GM21526 (cell line): Measurements from ENCODE around the gene FNDC3A.
"Not testable (repeated sequence)": the region's sequence is repeated elsewhere in the genome, so short reads cannot be mapped to it uniquely, and the experiment has no call there.

Source experiments
- ATAC-seq: cut with Tn5 transposase; IDR thresholded peaks from one replicate; pipeline ENCODE4 v1.9.1; 2021; ENCODE audit warnings: moderate library complexity; ENCODE audit not compliant: unreplicated experiment, low FRiP score

The FNDC3A gene

DNA sequence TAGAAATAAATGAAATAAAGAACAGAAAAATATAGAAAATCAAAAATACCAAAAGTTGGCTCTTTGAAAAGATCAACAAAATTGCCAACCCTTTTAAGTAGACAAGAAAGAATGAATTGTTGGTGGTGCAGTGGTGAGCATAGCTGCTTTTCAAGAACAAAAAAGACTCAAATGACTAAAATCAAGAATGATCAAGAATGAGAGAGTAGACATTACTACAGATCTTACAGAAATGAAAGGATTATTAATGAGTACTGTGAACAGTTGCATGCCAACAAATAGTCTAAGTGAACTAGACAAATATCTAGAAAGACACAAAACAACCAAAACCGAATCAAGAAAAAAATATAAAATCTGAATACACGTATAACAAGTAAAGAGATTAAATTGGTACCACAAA lies 53.9 kb downstream of the FNDC3A start:
- ATAC-seq = no peak

DNA sequence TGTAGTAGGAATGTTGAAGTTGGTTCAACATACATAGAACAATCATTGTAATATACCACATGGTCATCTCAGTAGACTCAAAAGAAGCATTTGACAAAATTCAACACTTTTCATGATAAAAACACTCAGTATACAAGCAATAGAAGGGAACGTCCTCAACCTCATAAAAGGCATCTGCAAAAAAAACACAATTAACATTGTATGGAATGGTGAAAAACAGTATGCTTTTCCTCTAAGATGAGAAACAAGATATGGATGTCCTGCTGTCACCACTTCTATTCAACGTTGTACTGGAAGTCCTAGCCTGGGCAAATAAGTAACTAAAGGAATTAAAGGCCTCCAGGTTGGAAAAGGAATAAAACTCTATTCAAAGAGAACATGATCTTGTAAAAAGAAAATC lies 54.5 kb downstream of the FNDC3A start:
- ATAC-seq = no peak

DNA sequence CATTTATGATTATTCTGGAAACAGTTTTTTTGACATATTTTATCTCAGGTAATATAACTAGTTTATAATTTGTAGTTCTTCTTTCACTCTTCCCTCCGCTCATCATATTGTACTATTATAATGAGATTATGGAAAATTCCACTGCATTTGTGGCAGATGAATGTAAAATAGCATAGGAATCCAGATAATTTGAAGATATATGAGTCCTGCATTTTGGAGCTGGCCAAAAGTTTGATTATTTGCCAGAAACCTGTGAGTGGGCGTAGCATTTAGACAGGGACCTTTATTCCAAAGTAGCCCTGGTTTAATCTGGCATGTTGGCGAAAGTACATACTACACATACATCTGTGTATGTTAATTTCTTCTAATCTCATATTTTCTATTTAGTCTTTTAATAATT lies 65.2 kb downstream of the FNDC3A start:
- no peak for ATAC-seq

DNA sequence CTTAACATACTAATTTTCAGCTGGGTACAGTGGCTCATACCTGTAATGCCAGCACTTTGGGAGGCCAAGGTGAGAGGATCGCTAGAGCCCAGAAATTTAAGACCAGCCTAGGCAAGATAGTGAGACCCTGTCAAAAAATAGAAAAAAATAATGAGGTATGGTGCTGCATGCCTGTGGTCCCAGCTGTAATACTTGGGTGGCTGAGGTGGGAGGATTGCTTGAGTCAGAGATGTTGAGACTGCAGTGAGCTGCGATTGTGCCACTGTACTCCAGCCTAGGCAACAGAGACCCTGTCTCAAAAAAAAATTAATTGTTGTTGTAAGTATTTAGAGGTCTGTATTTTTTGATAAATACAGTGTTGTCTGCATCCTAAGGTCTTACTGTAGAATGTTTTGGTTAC lies 66.8 kb downstream of the FNDC3A start:
- ATAC-seq = no peak

DNA sequence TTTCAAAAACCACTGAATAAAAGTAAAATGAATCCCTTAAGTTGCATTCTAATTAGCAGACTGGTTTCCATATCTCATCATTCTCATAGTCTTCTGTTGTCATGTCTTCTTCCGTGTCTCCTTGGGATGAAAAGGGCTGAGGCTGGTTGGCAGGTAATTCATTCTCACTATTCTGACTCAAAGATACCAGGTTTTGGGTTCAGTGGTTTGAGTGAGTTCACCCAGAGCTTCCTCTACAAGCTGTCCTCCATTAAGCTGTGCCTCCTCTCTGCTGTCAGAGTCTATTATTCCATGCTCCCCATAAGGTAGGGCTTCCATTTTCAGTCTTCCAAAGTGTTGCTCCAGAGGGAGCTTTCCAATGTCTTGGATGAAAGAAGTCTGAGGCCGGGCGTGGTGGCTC lies 68.3 kb downstream of the FNDC3A start:
- ATAC-seq = no peak

DNA sequence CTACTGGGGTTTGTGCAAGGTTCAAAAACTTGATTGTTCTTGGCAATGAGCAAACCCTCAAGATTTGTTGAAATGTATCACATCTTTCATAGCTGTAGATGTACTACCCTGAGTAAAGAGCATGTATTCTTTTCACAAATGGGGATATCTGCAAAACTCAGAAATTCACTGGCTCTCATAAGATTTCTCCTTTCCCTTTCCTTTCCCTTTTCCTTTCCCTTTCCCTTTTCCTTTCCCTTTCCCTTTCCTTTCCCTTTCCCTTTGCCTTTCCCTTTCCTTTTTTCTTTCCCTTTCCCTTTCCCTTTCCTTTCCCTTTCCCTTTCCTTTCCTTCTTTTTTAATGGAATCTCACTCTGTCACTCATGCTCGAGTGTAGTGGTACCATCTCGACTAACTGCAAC lies 69.1 kb downstream of the FNDC3A start:
- no peak for ATAC-seq

DNA sequence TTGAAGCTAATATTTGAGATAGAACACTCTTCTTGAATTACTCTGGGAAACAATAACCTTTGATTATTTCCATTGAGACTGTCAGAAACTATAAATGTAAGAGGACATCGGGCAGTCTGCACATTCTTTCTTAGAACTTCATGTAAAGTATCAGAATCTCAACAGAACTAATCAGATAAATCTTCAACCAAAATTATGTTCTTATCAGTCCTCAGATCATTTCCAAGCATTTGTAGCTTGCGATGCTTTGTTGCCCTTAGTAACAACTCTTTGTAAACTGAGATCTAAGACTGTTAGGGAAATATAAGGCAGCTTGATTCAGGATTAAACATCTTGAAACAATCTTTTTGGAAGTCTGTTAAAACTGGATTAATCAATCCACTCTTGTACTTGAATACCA lies 70.3 kb downstream of the FNDC3A start:
- no peak for ATAC-seq

DNA sequence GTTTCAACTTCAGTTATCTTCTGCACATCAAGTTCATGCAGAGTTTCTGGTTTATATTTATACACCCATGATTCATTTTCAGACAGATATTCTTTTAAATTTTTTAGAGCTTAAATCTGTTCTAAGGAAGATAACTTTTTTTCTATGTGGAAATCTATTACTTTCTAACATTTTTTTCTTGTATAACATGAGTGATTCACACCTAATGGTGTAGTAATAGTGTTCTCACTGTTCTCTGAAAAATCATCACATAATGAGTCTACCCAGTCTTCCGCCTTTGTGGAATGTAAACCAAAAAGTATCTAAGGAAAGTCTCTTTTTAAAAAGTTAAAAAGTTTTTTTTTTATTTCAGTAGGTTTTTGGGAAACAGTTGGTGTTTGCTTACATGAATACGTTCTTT lies 70.8 kb downstream of the FNDC3A start:
- no peak for ATAC-seq

DNA sequence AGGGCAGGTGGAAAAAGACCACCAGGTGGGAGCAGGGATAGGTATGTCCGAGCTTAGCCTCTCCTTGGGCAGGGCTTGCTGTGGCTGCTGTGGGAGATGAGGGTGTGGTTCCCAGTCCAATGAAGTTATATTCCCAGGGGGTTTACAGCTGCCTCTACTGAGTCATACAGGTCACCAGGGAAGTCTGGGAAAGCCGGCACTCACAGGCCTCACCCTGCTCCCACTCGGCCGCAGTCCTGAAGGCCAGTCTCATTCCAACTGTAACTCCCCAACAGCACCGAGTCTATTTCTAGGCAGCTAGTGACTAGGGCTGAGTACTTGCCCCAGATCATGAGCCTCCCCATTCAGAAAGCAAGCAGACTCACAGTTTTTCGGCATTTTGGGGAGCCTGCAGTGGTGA lies 77.1 kb downstream of the FNDC3A start:
- ATAC-seq = no peak

DNA sequence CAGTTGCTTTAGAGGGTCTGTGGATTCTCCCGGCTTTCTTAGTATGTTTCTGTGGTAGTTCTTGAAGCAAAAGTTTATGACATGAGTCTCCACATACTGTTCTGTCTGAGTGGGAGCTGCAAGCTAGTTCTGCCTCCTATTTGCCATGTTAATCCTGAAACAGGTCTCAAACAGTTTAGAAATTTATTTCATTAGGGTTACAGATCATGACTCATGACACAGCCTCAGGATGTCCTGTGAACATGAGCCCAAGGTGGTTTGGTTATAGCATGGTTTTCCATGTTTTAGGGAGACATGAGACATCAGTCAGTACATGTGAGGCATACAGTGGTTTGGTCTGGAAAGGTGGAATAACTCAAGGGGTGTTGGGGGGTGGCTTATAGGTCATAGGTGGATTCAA lies 77.5 kb downstream of the FNDC3A start:
- ATAC-seq = no peak

DNA sequence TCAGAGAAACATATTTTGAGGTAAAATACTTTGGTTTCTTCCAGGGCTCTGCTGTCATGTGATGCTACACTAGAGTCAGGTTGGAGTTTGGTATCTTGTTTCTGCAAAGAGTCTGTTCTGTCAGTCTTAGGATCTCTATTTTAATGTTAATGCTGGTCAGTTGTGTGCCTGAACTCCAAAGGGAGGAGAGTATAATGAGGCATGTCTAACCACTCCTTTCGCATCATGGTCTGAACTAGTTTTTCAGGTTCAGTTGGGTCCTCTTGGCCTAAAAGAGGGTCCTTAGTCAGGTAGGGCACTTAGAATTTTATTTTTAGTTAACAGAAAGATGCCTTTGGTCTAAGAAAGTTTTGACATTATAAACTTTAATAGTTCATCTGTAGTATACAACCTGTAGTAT lies 78.2 kb downstream of the FNDC3A start:
- ATAC-seq = no peak

DNA sequence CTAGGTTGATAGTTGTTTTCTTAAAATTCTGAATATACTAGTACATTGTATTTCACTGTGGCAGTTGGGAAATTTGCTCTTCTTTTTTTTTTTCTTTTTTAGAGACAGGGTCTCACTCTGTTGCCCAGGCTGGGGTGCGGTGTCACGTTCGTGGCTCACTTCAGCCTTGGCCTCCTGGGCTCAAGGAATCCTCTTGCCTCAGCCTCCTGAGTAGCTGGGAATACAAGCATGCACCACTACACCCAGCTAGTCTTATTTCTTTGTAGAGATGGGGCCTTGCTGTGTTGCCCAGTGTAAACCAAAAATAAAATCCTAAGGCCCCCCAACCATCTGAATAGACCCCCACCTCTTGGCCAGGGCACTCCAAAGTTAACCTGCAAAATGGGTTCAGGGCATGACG lies 79.3 kb downstream of the FNDC3A start:
- no peak for ATAC-seq

DNA sequence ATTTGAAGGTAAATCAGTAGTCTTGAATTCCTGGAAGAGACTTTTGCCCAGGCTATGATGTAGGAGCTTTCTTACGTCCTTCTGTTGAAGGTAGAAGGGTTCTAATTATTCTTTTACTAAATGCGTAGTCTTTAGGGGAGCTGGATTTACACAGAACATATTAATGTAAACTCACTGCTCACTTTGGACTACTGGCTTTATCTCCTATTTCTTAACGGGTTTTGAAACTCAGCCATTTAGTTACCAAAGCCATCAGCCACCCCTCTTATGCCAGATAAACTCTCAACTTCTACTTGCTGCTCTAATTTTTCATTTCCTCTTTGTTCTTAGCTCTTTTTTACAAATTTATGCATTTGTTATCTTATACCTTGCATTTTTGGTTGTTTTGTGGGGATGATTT lies 81.5 kb downstream of the FNDC3A start:
- no peak for ATAC-seq

DNA sequence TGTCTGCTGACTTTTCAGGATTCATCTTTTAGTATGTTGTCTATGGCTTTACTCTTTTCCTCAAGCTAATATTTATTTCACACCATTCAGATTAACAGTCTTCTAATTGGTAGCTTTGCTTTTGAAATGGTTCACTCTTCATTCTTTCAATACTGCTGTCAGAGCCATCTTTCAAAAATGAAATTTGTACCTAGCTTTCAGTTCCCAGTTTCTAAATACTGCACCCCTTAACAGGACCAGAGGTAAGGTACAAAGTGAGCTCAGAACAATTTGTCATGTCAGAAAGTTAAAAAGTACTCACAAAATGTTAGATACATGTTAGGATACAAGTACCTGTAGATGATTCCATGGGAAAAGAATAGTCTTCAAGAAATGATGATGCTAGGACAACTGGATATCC lies 83.0 kb downstream of the FNDC3A start:
- ATAC-seq = peak; percentile 78

DNA sequence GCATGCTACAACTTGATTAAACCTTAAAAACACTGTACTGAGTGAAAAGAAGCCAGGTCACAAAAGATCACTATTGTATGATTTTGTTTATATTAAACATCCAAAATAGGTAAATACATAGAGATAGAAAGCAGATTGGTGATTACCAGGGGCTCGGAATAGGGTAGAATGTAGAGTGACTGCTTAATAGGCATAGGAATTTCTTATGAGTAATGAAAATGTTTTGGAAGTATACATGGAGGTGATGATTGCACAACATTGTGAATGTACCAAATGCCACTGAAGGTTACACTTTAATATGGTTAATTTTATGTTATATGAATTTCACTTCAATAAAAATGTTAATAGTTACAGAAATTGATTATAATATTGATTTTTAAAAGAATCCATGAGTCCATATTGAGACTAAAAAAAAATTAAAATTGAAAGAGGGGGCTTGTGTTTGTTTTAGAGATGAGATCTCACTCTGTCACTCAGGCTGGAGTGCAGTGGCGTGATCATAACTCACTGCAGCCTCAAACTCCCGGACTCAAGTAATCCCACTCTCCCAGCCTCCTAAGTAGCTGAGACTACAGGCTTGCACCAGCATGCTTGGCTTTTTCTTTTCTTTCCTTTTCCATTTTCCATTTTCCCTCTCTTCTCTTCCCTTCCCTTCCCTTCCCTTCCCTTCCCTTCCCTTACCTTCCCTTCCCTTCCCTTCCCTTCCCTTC lies 85.1 kb downstream of the FNDC3A start:
- no peak for ATAC-seq

DNA sequence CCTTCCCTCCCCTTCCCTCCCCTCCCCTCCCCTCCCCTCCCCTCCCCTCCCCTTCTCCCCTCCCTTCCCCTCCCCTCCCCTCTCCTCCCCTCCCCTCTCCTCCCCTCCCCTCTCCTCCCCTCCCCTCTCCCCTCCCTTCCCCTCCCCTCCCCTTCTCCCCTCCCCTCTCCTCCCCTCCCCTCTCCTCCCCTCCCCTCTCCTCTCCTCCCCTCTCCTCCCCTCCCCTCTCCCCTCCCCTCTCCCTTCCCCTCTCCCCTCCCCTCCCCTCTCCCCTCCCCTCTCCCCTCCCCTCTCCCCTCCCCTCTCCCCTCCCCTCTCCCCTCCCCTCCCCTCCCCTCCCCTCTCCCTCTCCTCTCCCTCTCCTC lies 85.7 kb downstream of the FNDC3A start:
- ATAC-seq = not testable (repeated sequence)

DNA sequence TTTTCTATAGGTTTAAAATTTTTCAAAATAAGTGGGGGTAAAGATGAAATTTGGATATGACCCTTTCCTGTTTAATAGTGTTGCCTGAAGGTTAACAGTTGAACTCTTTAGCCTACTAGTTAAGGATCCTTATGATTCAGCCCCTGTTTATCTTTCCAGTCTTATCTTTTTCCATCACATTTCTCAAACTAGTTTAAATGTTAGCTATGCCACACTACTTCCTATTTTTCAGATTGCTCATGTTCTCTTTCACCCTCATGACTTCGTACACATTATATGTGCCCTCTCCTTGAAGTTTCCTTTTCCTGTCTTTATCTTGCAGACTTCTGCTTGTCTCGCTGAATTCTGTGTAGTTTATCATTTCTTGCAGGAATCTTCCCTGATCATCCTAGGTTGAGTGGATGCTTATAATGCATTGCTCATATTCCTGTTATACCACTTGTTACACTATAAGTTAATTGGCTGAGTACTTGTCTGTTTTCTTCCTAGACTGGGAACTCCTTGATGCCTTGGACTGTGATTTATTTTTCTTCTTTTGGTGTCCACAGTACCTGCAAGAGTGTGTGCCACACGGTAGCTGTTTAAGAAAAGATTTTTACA lies 86.7 kb downstream of the FNDC3A start:
- ATAC-seq = no peak

DNA sequence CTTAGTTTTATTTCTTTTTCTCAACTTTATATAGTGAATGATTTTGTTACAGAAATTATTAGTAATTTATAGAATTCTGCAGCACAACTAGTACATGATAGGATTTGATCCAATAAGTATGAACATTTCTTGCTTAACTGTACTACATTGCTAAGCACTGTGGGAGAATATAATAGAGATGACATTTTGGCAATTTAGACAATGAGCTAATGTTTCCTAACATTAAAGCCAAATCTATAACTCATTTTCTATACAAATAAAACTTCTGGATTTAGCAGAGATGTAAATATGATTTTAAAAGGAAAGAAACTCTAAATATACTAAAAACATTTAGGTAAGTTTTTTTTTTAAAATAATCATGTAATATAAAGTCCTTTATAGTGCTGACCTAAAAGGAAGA lies 87.3 kb downstream of the FNDC3A start:
- no peak for ATAC-seq

DNA sequence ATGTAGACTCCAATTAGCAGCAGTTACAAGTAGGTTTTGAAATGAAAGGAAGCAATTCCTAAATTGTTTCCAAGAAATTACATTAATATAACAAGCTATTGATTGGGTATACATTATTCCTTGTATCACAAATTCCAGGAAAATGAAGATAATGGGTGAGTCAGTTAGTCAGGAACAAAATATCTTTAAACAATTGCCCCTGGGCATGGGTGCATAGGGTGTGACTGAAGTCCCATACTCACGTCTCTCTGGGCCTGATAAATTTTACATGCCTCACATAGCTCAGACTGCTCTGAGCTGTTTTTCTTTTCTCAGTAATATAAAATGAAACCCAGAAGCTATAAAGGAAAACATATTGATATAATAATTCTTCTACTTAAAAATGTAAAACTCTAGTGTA lies 87.8 kb downstream of the FNDC3A start:
- no peak for ATAC-seq

DNA sequence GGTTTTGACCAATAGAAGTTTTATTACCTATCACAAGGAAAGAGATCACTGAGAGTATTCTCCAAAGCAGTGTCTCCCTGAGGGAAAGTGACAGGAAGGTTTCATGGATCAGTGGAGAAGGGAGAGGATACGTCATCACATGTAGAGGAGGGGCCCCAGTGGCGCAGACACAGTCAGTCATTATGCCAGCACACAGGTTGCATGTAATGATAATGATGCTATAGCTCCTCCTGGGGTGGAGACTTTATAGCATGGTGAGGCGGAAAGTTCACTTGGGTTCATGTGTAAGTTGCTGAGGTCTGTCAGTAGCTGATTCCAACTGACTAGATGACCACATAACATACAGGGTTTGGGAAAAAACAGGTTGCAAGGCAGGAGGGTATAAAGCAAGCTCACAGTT lies 88.8 kb downstream of the FNDC3A start:
- no peak for ATAC-seq

DNA sequence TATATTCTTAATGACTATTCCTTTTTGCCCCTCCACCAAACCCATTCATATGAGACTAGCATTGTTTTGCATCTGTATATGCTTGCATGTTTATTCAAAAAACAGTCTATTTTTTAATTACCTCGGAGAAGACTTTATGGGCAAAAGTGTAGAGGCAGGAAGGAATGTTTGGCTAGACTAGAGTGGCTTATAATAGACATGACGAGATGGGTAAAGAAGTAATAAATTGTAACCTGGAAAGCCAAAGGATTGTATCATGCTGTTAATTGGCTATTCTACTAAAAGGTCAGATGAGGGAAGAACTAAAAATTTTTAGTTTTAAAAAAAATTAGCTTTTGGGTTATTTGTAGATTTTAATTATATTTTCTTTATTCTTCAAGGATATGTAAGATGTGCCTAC lies 91.1 kb downstream of the FNDC3A start:
- ATAC-seq = no peak

DNA sequence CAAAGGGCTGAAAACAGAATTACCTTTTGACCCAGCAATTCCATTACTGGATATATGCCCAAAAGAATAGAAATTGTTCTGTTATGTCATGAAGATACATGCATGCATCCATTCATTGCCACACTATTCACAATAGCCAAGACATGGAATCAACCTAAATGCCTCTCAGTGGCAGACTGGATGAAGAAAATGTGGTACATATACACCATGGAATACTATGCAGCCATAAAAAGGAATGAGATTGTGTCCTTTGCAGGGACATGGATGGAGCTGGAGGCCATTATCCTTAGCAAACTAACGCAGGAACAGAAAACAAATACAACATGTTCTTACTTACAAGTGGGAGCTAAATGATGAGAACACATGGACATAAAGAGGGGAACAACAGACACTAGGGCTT lies 92.8 kb downstream of the FNDC3A start:
- ATAC-seq = not testable (repeated sequence)

DNA sequence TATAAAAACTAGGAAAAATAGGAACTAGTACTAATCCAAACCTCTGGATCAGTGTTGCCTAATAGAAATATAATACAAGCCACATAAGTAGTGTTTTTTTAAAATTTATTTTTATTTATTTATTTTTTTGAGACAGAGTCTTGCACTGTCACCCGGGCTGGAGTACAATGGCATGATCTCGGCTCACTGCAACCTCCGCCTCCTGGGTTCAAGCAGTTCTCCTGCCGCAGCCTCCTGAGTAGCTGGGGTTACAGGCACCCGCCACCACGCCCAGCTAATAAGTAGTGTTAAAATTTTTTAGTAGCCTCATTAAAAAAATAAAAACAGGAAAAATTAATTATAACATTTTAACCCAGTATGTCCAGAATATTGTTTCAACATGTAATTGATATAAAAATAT lies 94.3 kb downstream of the FNDC3A start:
- not testable (repeated sequence) for ATAC-seq
